Fibroblast of villous mesenchyme (primary cell): ENCODE data around the gene OR2V2. TPM values are rescaled to one million over a fixed set of nuclear protein-coding genes. Genes with fewer than 3 reads are reported as not detected.

Experiments
- DNase-seq: peaks from one replicate; pipeline ENCODE4 v3.0.0-alpha.2; 2010; ENCODE audit warnings: low read depth
- H3K4me3 ChIP-seq: 2 replicates; pipeline ENCODE4 v1.5.1; 2011; ENCODE audit warnings: low read depth, mild to moderate bottlenecking, low read length
- CTCF ChIP-seq: IDR thresholded peaks from 2 replicates; pipeline ENCODE4 v1.5.1; 2012; ENCODE audit warnings: low read depth, mild to moderate bottlenecking, low read length; ENCODE audit not compliant: insufficient read depth
- total RNA-seq: library from RNA; depleted of rRNA; stranded (reverse); fragments of >200 nt; gene quantifications from 2 replicates; pipeline ENCODE4 v1.2.3, GENCODE V29; 2012

The OR2V2 gene
- total RNA-seq, 1 donor, result not detected

- DNase-seq, result no peak
- H3K4me3 ChIP-seq, result no peak within 1 kb of the TSS
- TF ChIP-seq CTCF, result no peak
These were observed 16.4 kb upstream of the OR2V2 start, which contains the start of gene OR2V1 for GRCh38 chr5:181130832-181131496. TSS of gene OR2V1 (minus strand) at chr5:181131169. CDS start at chr5:181125304, 5,865 bp downstream.

GRCh38 chr5:181131514-181131913, 15.9 kb upstream of the OR2V2 start:
- no peak for DNase-seq
- TF ChIP-seq CTCF, result no peak
- H3K4me3 ChIP-seq, result no peak overlapping the region

- no peak for TF ChIP-seq CTCF
- DNase-seq, result no peak
- no peak overlapping the region for H3K4me3 ChIP-seq
These were observed 14.3 kb upstream of the OR2V2 start for GRCh38 chr5:181133083-181133482.

- no peak overlapping the region for H3K4me3 ChIP-seq
- no peak for TF ChIP-seq CTCF
- DNase-seq, result peak; percentile 72
These were observed 13.7 kb upstream of the OR2V2 start for GRCh38 chr5:181133610-181134231.

- DNase-seq, result no peak
- no peak for TF ChIP-seq CTCF
- no peak overlapping the region for H3K4me3 ChIP-seq
These were observed 13.1 kb upstream of the OR2V2 start for GRCh38 chr5:181134259-181134658.

GRCh38 chr5:181136361-181136955, 10.9 kb upstream of the OR2V2 start:
- no peak overlapping the region for H3K4me3 ChIP-seq
- DNase-seq, result no peak
- no peak for TF ChIP-seq CTCF
